HG02678 (cell line): ENCODE results near the gene CACNA2D2.

Experiments used
- ATAC-seq: cut with Tn5 transposase; IDR thresholded peaks from one replicate; pipeline ENCODE4 v1.9.1; 2021; ENCODE audit warnings: mild to moderate bottlenecking, moderate library complexity; ENCODE audit not compliant: unreplicated experiment

Gene CACNA2D2

GRCh38 chr3:50470658-50471057 lies 32.8 kb downstream of the CACNA2D2 start:
- ATAC-seq: no peak

GRCh38 chr3:50467919-50468318 lies 35.5 kb downstream of the CACNA2D2 start:
- no peak for ATAC-seq

GRCh38 chr3:50466177-50466576 lies 37.3 kb downstream of the CACNA2D2 start:
- no peak for ATAC-seq

GRCh38 chr3:50464569-50464968 lies 38.9 kb downstream of the CACNA2D2 start:
- no peak for ATAC-seq

GRCh38 chr3:50459785-50460184 lies 43.6 kb downstream of the CACNA2D2 start:
- ATAC-seq: no peak

- no peak for ATAC-seq
Observed at GRCh38 chr3:50457988-50458387, 45.4 kb downstream of the CACNA2D2 start.

GRCh38 chr3:50455161-50456018 lies 48.0 kb downstream of the CACNA2D2 start:
- ATAC-seq: no peak

- ATAC-seq: no peak
Observed at GRCh38 chr3:50454481-50455070, 48.9 kb downstream of the CACNA2D2 start.

GRCh38 chr3:50453907-50454306 lies 49.5 kb downstream of the CACNA2D2 start:
- ATAC-seq: no peak

GRCh38 chr3:50450209-50450921 lies 53.1 kb downstream of the CACNA2D2 start:
- no peak for ATAC-seq

GRCh38 chr3:50448752-50449539 lies 54.5 kb downstream of the CACNA2D2 start:
- no peak for ATAC-seq

- ATAC-seq: no peak
Observed at GRCh38 chr3:50447290-50447840, 56.1 kb downstream of the CACNA2D2 start.

GRCh38 chr3:50445919-50446318 lies 57.5 kb downstream of the CACNA2D2 start:
- no peak for ATAC-seq

- no peak for ATAC-seq
Observed at GRCh38 chr3:50444782-50445181, 58.7 kb downstream of the CACNA2D2 start.

- no peak for ATAC-seq
Observed at GRCh38 chr3:50444213-50444612, 59.2 kb downstream of the CACNA2D2 start.

GRCh38 chr3:50442945-50443579 lies 60.4 kb downstream of the CACNA2D2 start:
- ATAC-seq: no peak

GRCh38 chr3:50441424-50442217 lies 61.8 kb downstream of the CACNA2D2 start:
- no peak for ATAC-seq

- no peak for ATAC-seq
Observed at GRCh38 chr3:50436114-50436674, 67.2 kb downstream of the CACNA2D2 start.
